Endothelial cell of umbilical vein (primary cell): Measurements from ENCODE around the gene STARD5.

Experiments
- EZH2 ChIP-seq: IDR thresholded peaks from 2 replicates; pipeline ENCODE4 v1.6.1; 2012; ENCODE audit warnings: borderline replicate concordance, low read depth, mild to moderate bottlenecking, moderate library complexity, low read length, inconsistent platforms; ENCODE audit not compliant: severe bottlenecking
- POLR2A ChIP-seq: IDR thresholded peaks from 2 replicates; pipeline ENCODE4 v1.6.1; 2012; ENCODE audit warnings: low read depth, mild to moderate bottlenecking, control low read depth, low read length
- POLR2AphosphoS5 ChIP-seq: IDR thresholded peaks from 2 replicates; pipeline ENCODE4 v1.6.1; 2012; ENCODE audit warnings: low read depth, mild to moderate bottlenecking, control low read depth, low read length, moderate library complexity; ENCODE audit not compliant: insufficient read depth
- TF ChIP-seq, protein P1 (sequence below), 2 donors: IDR thresholded peaks; 1 replicate in 1 of 2; 2 replicates in 1 of 2; pipeline ENCODE4 v1.5.1; 2011; ENCODE audit warnings: low read length in 2 of 2, mild to moderate bottlenecking in 2 of 2, moderate library complexity in 2 of 2, control low read depth in 1 of 2, inconsistent platforms in 1 of 2, low read depth in 1 of 2; ENCODE audit not compliant: insufficient read depth in 1 of 2; ENCODE audit errors: extremely low read depth in 1 of 2
- TF ChIP-seq, protein P2 (sequence below): IDR thresholded peaks from 2 replicates; pipeline ENCODE4 v1.6.1; 2011; ENCODE audit not compliant: insufficient read depth, insufficient read length

DNA sequence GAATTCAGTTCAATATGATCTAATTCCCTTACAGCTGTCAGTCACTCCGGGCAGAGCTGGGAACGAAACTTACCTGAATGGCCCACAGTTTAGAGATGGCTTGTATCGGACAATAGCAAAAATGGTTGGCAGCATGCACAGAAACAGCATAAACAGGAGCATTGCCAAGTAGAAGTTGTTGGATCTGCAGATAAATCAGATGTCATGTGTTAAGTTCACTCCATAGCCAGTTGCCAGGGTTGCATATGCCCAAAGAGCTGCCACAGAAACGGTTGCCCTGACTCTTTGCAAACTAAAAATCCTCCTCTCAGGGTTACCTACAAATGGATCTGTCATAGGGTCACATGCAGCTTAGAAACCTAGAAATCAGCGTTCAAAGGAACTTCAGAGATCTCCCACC, 15.4 kb upstream of the STARD5 start:
- TF ChIP-seq, protein P1, sequence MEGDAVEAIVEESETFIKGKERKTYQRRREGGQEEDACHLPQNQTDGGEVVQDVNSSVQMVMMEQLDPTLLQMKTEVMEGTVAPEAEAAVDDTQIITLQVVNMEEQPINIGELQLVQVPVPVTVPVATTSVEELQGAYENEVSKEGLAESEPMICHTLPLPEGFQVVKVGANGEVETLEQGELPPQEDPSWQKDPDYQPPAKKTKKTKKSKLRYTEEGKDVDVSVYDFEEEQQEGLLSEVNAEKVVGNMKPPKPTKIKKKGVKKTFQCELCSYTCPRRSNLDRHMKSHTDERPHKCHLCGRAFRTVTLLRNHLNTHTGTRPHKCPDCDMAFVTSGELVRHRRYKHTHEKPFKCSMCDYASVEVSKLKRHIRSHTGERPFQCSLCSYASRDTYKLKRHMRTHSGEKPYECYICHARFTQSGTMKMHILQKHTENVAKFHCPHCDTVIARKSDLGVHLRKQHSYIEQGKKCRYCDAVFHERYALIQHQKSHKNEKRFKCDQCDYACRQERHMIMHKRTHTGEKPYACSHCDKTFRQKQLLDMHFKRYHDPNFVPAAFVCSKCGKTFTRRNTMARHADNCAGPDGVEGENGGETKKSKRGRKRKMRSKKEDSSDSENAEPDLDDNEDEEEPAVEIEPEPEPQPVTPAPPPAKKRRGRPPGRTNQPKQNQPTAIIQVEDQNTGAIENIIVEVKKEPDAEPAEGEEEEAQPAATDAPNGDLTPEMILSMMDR (IDR thresholded peaks at IDR 0.05; ENCODE audit: extremely low read depth in 1 of 2, insufficient read depth in 1 of 2, low read depth in 1 of 2, low read length in 2 of 2) = no peak
- TF ChIP-seq POLR2A (no peak), EZH2 (no peak), POLR2AphosphoS5 (no peak)
- TF ChIP-seq, protein P2, sequence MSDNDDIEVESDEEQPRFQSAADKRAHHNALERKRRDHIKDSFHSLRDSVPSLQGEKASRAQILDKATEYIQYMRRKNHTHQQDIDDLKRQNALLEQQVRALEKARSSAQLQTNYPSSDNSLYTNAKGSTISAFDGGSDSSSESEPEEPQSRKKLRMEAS = no peak
